MCF 10A (cell line): Measurements from ENCODE around the gene WSCD1. TPM values are rescaled to one million over a fixed set of nuclear protein-coding genes. Genes with fewer than 3 reads are reported as not detected.

Experiments
- BruUV-seq: library from RNA; stranded (reverse); fragments of 400-500 nt; replicated peaks from 2 replicates; lab custom pipeline; 2021; lab: Mats Ljungman, UMichigan
- CTCF ChIA-PET: fragments of 300-600 bp; sonication (Branson Sonifier 250); formaldehyde crosslinking; extraction: SDS; loops from one replicate; lab custom pipeline; 2021; ENCODE audit warnings: antibody characterized with exemption, inconsistent platforms; lab: Yijun Ruan, JAX
- POLR2A ChIA-PET: fragments of 300-600, 350-650 bp; sonication (Branson Sonifier 250); formaldehyde crosslinking; extraction: SDS; loops from one replicate; lab custom pipeline; 2020; ENCODE audit warnings: antibody characterized with exemption, inconsistent platforms; lab: Yijun Ruan, JAX
- DNase-seq: peaks from one replicate; pipeline ENCODE4 v3.0.0-alpha.2; 2018; ENCODE audit not compliant: unreplicated experiment
- H3K27ac Mint-ChIP-seq: one replicate; pipeline ENCODE4 v1.8.0; 2022; ENCODE audit warnings: mild to moderate bottlenecking, low read depth, mixed read lengths; ENCODE audit not compliant: unreplicated experiment
- H3K27me3 Mint-ChIP-seq: one replicate; pipeline ENCODE4 v1.8.0; 2022; ENCODE audit warnings: mixed read lengths; ENCODE audit not compliant: insufficient read depth, unreplicated experiment
- H3K36me3 Mint-ChIP-seq: one replicate; pipeline ENCODE4 v1.8.0; 2022; ENCODE audit warnings: mild to moderate bottlenecking, moderate library complexity, mixed read lengths; ENCODE audit not compliant: insufficient read depth, unreplicated experiment
- H3K4me1 Mint-ChIP-seq: one replicate; pipeline ENCODE4 v1.8.0; 2022; ENCODE audit warnings: mixed read lengths; ENCODE audit not compliant: insufficient read depth, unreplicated experiment
- H3K4me3 Mint-ChIP-seq: one replicate; pipeline ENCODE4 v1.8.0; 2022; ENCODE audit warnings: mild to moderate bottlenecking, moderate library complexity, mixed read lengths; ENCODE audit not compliant: unreplicated experiment
- H3K9me3 Mint-ChIP-seq: one replicate; pipeline ENCODE4 v1.8.0; 2022; ENCODE audit warnings: mixed read lengths; ENCODE audit not compliant: unreplicated experiment
- CTCF ChIP-seq: fragments of 200-600 bp; IDR thresholded peaks from one replicate; pipeline ENCODE4 v1.8.0; 2022; ENCODE audit warnings: antibody characterized with exemption, mild to moderate bottlenecking; ENCODE audit not compliant: unreplicated experiment
- intact Hi-C: fragments of 100-400 bp; cut with micrococcal nuclease; formaldehyde crosslinking; loops from 2 replicates; pipeline ENCODE4 v1.14.1; 2022
- total RNA-seq: library from RNA; stranded (reverse); gene quantifications from 2 replicates; pipeline ENCODE4 v1.2.3, GENCODE V29; 2022

Gene WSCD1
- total RNA-seq, 1 experiment from 2014 or later = not detected

DNA sequence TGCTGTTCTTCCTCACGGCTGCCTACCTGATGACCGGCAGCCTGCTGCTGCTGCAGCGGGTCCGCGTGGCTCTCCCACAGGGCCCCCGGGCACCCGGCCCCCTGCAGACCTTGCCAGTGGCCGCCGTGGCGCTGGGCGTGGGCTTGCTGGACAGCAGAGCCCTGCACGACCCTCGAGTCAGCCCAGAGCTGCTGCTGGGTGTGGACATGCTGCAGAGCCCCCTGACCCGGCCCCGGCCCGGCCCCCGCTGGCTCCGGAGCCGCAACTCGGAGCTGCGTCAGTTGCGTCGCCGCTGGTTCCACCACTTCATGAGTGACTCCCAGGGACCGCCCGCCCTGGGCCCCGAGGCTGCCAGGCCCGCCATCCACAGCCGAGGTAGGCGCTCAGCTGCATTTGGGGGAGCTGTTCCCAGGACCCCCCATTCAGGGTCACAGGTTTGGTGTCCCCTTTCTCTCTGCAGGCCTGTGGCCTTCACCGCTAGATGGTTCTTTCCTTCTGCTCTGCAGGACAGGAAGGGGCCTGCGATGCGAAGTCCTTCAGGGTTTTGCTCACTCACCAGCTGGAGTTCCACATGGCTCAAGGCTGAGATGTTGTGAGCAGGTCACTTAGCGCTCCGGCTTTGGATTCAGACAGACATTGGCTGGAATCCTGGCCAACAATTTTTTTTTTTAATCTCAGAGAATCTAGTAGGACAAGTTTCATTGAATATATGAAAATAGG is 10.7 kb downstream of the WSCD1 start:
- Mint-ChIP-seq H3K4me1 (no peaks in the 10 kb centered on the region), H3K9me3 (no peaks in the 10 kb centered on the region), H3K36me3 (no peaks in the 10 kb centered on the region), H3K27me3 (peaks cover 32% of the 10 kb centered on the region), H3K27ac (no peak overlapping the region), H3K4me3 (no peak overlapping the region)
- BruUV-seq = no TSS peak
- ChIA-PET CTCF (interaction anchor here (0.6 kb wide), 1 partner anchor 258 kb away, joined by 5 read pairs; no protein-coding TSS in a partner anchor), POLR2A (no interaction called here)
- intact Hi-C loops = no loop called here
- no peak for DNase-seq
- TF ChIP-seq CTCF = no peak

DNA sequence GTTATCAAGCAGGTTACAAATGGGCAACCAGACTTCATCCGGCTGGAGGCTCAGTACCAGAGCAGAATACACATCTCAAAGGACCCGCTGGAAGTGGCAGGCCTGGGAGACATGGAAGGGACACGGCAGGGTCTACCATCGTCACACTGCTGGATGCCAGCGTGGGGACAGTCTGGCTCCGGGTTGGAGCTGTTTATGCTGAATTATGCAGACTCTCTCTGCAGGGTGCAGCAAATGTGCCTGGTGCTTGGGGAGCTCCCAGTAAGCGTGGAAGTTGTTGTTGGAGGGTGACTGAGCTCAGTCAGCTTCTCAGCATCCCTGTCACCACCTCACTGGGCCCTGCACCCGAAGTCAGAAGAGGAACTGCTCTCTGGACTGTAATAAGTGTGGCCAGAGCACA is 12.2 kb downstream of the WSCD1 start:
- H3K4me3 Mint-ChIP-seq = no peak overlapping the region
- H3K36me3 Mint-ChIP-seq = no peaks in the 10 kb centered on the region
- no peak for TF ChIP-seq CTCF
- H3K27ac Mint-ChIP-seq = no peak overlapping the region
- peaks cover 34% of the 10 kb centered on the region for H3K27me3 Mint-ChIP-seq
- no peaks in the 10 kb centered on the region for H3K9me3 Mint-ChIP-seq
- ChIA-PET CTCF (no interaction called here), POLR2A (no interaction called here)
- DNase-seq = no peak
- no peaks in the 10 kb centered on the region for H3K4me1 Mint-ChIP-seq
- intact Hi-C loops = no loop called here
- BruUV-seq = no TSS peak

GRCh38 chr17:6084311-6085161 is 14.4 kb downstream of the WSCD1 start:
- no peaks in the 10 kb centered on the region for H3K4me1 Mint-ChIP-seq
- no peak overlapping the region for H3K4me3 Mint-ChIP-seq
- TF ChIP-seq CTCF = no peak
- BruUV-seq = no TSS peak
- intact Hi-C loops = no loop called here
- no peaks in the 10 kb centered on the region for H3K9me3 Mint-ChIP-seq
- peaks cover 30% of the 10 kb centered on the region for H3K27me3 Mint-ChIP-seq
- DNase-seq = no peak
- no peak overlapping the region for H3K27ac Mint-ChIP-seq
- H3K36me3 Mint-ChIP-seq = no peaks in the 10 kb centered on the region
- POLR2A ChIA-PET = interaction anchor here (0.6 kb wide), 1 partner anchor 95 kb away, joined by 3 read pairs; no protein-coding TSS in a partner anchor
- CTCF ChIA-PET = interaction anchor here (1.7 kb wide), 1 partner anchor 16 kb away, joined by 5 read pairs; no protein-coding TSS in a partner anchor

- POLR2A ChIA-PET = no interaction called here
- Mint-ChIP-seq H3K4me3 (no peak overlapping the region), H3K9me3 (no peaks in the 10 kb centered on the region), H3K36me3 (no peaks in the 10 kb centered on the region), H3K27me3 (peaks cover 39% of the 10 kb centered on the region), H3K27ac (no peak overlapping the region), H3K4me1 (no peaks in the 10 kb centered on the region)
- CTCF ChIA-PET = interaction anchor here (1.7 kb wide), 1 partner anchor 17 kb away, joined by 5 read pairs; no protein-coding TSS in a partner anchor
- TF ChIP-seq CTCF = no peak
- no TSS peak for BruUV-seq
- no peak for DNase-seq
- intact Hi-C loops = no loop called here
Measured at GRCh38 chr17:6085812-6086211, 15.6 kb downstream of the WSCD1 start.
